ENCODE measurements around the gene MUTYH.

MUTYH gene

DNA sequence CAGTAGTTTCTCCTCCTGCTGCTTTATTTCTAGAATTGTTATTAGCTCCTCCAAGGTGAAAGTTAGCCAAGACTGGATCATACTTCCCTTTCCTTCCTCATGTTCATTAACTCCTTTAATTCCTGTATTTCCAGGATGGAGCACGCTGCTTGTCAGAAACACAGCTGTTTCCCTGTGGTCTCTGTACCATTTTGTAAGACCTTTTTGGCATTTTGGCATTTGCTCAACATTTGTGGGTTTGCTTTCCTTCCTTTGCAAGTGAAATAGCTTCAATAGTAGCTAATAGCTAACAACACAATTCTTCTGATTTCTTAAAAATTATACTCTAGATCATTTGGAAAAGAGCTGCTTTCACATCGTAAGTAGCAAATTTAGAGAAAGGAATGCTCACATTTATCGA, 57.9 kb downstream of the MUTYH start:
- DNase-seq (ENCODE audit: low read depth in 2 of 3, low spot score in 1 of 3): no peak

Measured in stimulated activated CD4-positive, alpha-beta T cell treated with anti-CD3 and anti-CD28 coated beads, Interleukin-12 subunit alpha, Interleukin-12 subunit beta, amount 100 ng/mL, for 48 hours (primary cell).